Stomach (tissue), 19 donors: ENCODE results near the gene CCDC59. TPM values are rescaled to one million over a fixed set of nuclear protein-coding genes. Genes with fewer than 3 reads are reported as not detected.

Source experiments
- DNase-seq, 2 donors: peaks; one replicate each; pipeline versions ENCODE4 v3.0.0 to v3.0.0-alpha.2; 2013 to 2019
- H3K27ac ChIP-seq, 5 donors: fragments of 200-600 bp in 4 of 5; sonication (generic) in 4 of 5; one replicate each; pipeline ENCODE4 v1.5.1; 2013 to 2019; ENCODE audit warnings: mild to moderate bottlenecking in 1 of 5, moderate library complexity in 1 of 5
- H3K27me3 ChIP-seq, 3 donors: fragments of 200-600 bp; sonication (generic); one replicate each; pipeline ENCODE4 v1.5.1; 2017 to 2019; ENCODE audit warnings: mixed run types in 1 of 3
- H3K36me3 ChIP-seq, 4 donors: fragments of 200-600 bp; sonication (generic); 1 replicate in 3 of 4; 2 replicates in 1 of 4; pipeline ENCODE4 v1.5.1; 2016 to 2019
- H3K4me1 ChIP-seq, 4 donors: fragments of 200-600 bp; sonication (generic); one replicate each; pipeline ENCODE4 v1.5.1; 2016 to 2019
- H3K4me3 ChIP-seq, 4 donors: fragments of 200-600 bp; sonication (generic) in 3 of 4; one replicate each; pipeline ENCODE4 v1.5.1; 2016 to 2019; ENCODE audit warnings: mild to moderate bottlenecking in 1 of 4
- H3K9me3 ChIP-seq, 4 donors: fragments of 200-600 bp; sonication (generic); one replicate each; pipeline ENCODE4 v1.5.1; 2016 to 2019
- EP300 ChIP-seq: sonication (generic); formaldehyde crosslinking; IDR thresholded peaks from one replicate; pipeline ENCODE4 v1.6.1; 2017; ENCODE audit warnings: antibody characterized with exemption
- POLR2A ChIP-seq, 4 donors: fragments of 450-650 bp; IDR thresholded peaks; one replicate each; pipeline ENCODE4 v1.6.1; 2016; ENCODE audit warnings: antibody characterized with exemption in 4 of 4, control low read depth in 2 of 4, mild to moderate bottlenecking in 1 of 4, moderate library complexity in 1 of 4
- POLR2AphosphoS5 ChIP-seq, 3 donors: sonication (generic); formaldehyde crosslinking; IDR thresholded peaks; one replicate each; pipeline ENCODE4 v1.6.1; 2016; ENCODE audit warnings: antibody characterized with exemption in 3 of 3
- WGBS, 5 donors: extraction: QIAGEN DNeasy Blood & Tissue Kit in 3 of 5; methylation state at CpG; one replicate each; pipeline versions ENCODE4 v1.1.5 to v1.1.7; 2013 to 2018; 5-methylcytosine and 5-hydroxymethylcytosine counted together
- intact Hi-C: fragments of 100-400 bp; cut with DNase I; formaldehyde crosslinking; loops from one replicate; pipeline ENCODE4 v1.15.1; 2023; ENCODE audit warnings: low total_unique reads
- long read RNA-seq, 10 donors: transcript quantifications; one replicate each; lab custom pipeline, GENCODE V29; 2026
- polyA plus RNA-seq, 3 donors: library from polyadenylated mRNA; stranded (reverse); fragments of 200-250 nt; gene quantifications; one replicate each; pipeline ENCODE4 v1.2.3, GENCODE V29; 2013
- total RNA-seq, 5 donors: library from RNA; depleted of rRNA; stranded (reverse); fragments of >200 nt; gene quantifications; one replicate each; pipeline versions ENCODE4 v1.1.0 to v1.2.3, GENCODE V29; 2014 to 2016
- TF ChIP-seq, protein P1 (sequence below), 7 experiments: fragments of 450-650 bp in 4 of 7; fragments of 200-600 bp in 3 of 7; sonication (generic) in 3 of 7; IDR thresholded peaks; one replicate each; pipeline ENCODE4 v1.5.1; 2016 to 2019; ENCODE audit warnings: antibody characterized with exemption in 7 of 7, control low read depth in 2 of 7, mild to moderate bottlenecking in 1 of 7
- donor health status: healthy with polysubstance abuse.
- donor health status: Bipolar disorder and iron deficiency.
- donor health status: healthy.

Gene CCDC59, protein sequence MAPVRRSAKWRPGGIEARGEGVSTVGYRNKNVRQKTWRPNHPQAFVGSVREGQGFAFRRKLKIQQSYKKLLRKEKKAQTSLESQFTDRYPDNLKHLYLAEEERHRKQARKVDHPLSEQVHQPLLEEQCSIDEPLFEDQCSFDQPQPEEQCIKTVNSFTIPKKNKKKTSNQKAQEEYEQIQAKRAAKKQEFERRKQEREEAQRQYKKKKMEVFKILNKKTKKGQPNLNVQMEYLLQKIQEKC
- total RNA-seq (10 to 100 TPM; 19.4 to 75.3 (median 43.9) TPM), polyA plus RNA-seq (10 to 100 TPM; 40.0 to 59.3 (median 51.9) TPM)
- long read RNA-seq, donor 1, partial matches to known transcripts = 0 of 2 reads
- long read RNA-seq, donor 1, other reads (novel, unspliced or antisense) = 0 of 2 reads
- long read RNA-seq, donor 2, transcript CCDC59-203 (4 exons, 984 nt) = major isoform, 5 of 12 reads
- long read RNA-seq, donor 2, transcript CCDC59-201 (4 exons, 1,983 nt) = major isoform, 5 of 12 reads
- long read RNA-seq, donor 2, partial matches to known transcripts = 0 of 12 reads
- long read RNA-seq, donor 2, other reads (novel, unspliced or antisense) = 0 of 12 reads
- long read RNA-seq, donor 3, partial matches to known transcripts = 0 of 11 reads
- long read RNA-seq, donor 3, other reads (novel, unspliced or antisense) = 0 of 11 reads
- long read RNA-seq, donor 4, partial matches to known transcripts = 0 of 4 reads
- long read RNA-seq, donor 4, other reads (novel, unspliced or antisense) = 0 of 4 reads
- long read RNA-seq, donor 5, transcript CCDC59-201 (4 exons, 1,983 nt) = major isoform, 5 of 9 reads
- long read RNA-seq, donor 5, partial matches to known transcripts = 0 of 9 reads
- long read RNA-seq, donor 5, other reads (novel, unspliced or antisense) = 0 of 9 reads
- long read RNA-seq, donor 6, transcript CCDC59-201 (4 exons, 1,983 nt) = major isoform, 6 of 18 reads
- long read RNA-seq, donor 6, transcript CCDC59-203 (4 exons, 984 nt) = major isoform, 6 of 18 reads
- long read RNA-seq, donor 6, partial matches to known transcripts = 0 of 18 reads
- long read RNA-seq, donor 6, other reads (novel, unspliced or antisense) = 0 of 18 reads
- long read RNA-seq, donor 7, partial matches to known transcripts = 0 of 8 reads
- long read RNA-seq, donor 7, other reads (novel, unspliced or antisense) = 0 of 8 reads
- long read RNA-seq, donor 8, partial matches to known transcripts = 0 of 16 reads
- long read RNA-seq, donor 8, other reads (novel, unspliced or antisense) = 0 of 16 reads
- long read RNA-seq, donor 9, transcript CCDC59-201 (4 exons, 1,983 nt) = major isoform, 5 of 14 reads
- long read RNA-seq, donor 9, partial matches to known transcripts = 0 of 14 reads
- long read RNA-seq, donor 9, other reads (novel, unspliced or antisense) = 0 of 14 reads
- long read RNA-seq, donor 10, partial matches to known transcripts = 0 of 3 reads
- long read RNA-seq, donor 10, other reads (novel, unspliced or antisense) = 0 of 3 reads

DNA sequence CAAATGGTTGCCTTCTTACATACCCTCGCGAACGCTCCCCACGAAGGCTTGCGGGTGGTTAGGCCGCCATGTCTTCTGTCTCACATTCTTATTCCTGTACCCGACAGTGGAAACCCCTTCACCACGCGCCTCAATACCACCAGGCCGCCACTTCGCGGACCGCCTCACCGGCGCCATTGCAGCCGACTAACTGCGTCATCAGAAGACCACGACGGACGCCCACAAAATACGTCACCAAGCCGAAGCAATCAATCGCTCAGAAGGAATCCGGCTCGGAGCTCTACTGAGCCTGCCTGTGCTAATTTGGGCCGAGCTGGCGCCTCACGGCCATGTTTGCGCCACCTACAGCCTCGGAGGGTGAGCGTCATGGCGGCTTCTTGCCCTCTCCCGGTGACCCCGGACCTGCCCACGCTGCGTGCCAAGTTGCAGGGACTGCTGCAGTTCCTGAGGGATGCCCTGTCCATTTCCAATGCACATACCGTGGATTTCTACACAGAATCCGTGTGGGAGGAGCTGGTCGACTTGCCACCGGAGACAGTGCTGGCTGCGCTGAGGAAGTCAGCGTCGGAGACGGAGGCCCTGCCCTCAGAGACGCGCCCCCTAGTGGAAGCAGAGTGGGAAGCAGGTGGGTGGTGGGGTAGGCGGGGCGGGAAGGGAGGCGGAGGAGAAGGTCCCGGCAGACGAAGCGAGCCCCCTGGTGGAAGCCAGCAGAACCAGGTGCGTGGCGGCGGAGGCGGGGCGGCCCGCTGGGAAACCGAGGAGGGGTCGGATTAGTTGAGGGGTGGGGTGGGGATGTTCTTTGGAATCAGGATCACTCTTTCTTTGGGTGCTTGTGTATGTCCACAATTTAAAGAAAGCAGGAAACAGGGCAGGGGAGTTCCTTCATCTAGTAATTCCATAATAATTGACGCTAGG lies at the start of gene CCDC59, which contains the start of gene METTL25:
Gene CCDC59 (minus strand): TSS at position 188 of the 915 bp plus-strand sequence. CDS start 11 bp downstream, at position 177.
Gene METTL25 (plus strand): TSS at position 330 of the 915 bp plus-strand sequence. CDS start 37 bp downstream, at position 367.
- TF ChIP-seq EP300 = no peak
- TF ChIP-seq, protein P1, sequence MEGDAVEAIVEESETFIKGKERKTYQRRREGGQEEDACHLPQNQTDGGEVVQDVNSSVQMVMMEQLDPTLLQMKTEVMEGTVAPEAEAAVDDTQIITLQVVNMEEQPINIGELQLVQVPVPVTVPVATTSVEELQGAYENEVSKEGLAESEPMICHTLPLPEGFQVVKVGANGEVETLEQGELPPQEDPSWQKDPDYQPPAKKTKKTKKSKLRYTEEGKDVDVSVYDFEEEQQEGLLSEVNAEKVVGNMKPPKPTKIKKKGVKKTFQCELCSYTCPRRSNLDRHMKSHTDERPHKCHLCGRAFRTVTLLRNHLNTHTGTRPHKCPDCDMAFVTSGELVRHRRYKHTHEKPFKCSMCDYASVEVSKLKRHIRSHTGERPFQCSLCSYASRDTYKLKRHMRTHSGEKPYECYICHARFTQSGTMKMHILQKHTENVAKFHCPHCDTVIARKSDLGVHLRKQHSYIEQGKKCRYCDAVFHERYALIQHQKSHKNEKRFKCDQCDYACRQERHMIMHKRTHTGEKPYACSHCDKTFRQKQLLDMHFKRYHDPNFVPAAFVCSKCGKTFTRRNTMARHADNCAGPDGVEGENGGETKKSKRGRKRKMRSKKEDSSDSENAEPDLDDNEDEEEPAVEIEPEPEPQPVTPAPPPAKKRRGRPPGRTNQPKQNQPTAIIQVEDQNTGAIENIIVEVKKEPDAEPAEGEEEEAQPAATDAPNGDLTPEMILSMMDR (IDR thresholded peaks at IDR 0.05) = peak in 5 of 7 experiments; percentile 98 to 100 (median 99)
- TF ChIP-seq POLR2AphosphoS5 (IDR thresholded peaks at IDR 0.05) = peak; percentile 86 to 97 (median 95)
- TF ChIP-seq POLR2A (IDR thresholded peaks at IDR 0.05) = peak in 2 of 4 donors; percentile 18 to 44
- H3K4me3 ChIP-seq = peak within 1 kb of the TSS; percentile 76 to 93 (median 88)
- H3K4me1 ChIP-seq = peaks cover 34 to 66% (median 47%) of the 10 kb centered on the region in 4 donors
- peak within 1 kb of the TSS; percentile 93 to 98 (median 95) for H3K27ac ChIP-seq
- WGBS, 5 donors = 0 to 1% (median 0%) methylated on average over 60 to 61 of the region's 61 CpGs
- intact Hi-C loops = no loop called here
- H3K36me3 ChIP-seq = peaks cover 13 to 34% (median 30%) of the 10 kb centered on the region in 4 donors
- no peaks in the 10 kb centered on the region for H3K27me3 ChIP-seq
- no peaks in the 10 kb centered on the region for H3K9me3 ChIP-seq
- peak; percentile 97 to 99 for DNase-seq

DNA sequence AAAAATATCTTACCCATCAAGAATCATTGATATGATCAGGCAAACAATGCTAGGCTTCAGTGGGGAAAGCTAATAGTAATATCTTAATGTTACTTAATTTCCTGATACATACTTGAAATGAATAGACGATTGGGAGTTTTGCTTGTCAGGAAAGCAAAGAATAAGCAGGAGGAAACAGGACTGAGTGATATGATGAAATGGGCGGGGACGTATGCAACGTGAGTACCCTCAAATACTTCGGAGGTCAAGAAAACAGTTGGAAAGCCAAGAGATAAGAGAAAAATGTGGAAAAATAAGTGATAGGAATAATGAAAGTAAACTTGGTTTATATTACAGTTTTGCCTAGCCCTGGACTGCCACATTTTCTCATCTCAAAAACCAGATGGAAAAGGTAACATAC lies 49.3 kb upstream of the CCDC59 start:
- peak overlapping the region in 1 of 5 donors; percentile 61 for H3K27ac ChIP-seq
- no peaks in the 10 kb centered on the region for H3K9me3 ChIP-seq
- H3K4me1 ChIP-seq = no peaks in the 10 kb centered on the region
- peaks cover 0 to 10% (median 6%) of the 10 kb centered on the region in 4 donors for H3K36me3 ChIP-seq
- intact Hi-C loops = no loop called here
- H3K27me3 ChIP-seq = no peaks in the 10 kb centered on the region
- TF ChIP-seq EP300 (no peak), POLR2A (IDR thresholded peaks at IDR 0.05) (no peak), POLR2AphosphoS5 (IDR thresholded peaks at IDR 0.05) (no peak)
- TF ChIP-seq, protein P1 (IDR thresholded peaks at IDR 0.05) = no peak
- no peak for DNase-seq
- WGBS, 5 donors = 28 to 50% (median 49%) methylated on average over 5 of the region's 5 CpGs
- H3K4me3 ChIP-seq = no peak overlapping the region

DNA sequence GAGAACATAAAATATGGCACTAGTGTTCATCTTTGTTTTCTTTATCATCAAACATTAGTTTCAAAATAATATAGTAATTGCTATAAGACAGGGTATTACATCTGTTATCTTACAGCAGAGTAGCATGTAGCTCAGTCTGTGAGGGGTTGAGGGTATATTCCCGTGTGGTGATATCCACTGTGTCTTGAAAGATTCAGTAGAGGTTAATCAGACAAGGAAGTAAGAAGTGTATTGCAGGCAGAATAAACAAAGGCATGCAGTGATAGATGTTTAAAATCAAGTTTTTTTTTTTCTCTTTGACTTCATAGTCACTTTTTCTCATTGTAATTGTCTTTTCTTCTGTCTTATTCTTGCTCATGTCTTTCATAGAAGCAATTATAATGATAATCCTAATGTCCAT lies 48.5 kb upstream of the CCDC59 start:
- DNase-seq = no peak
- intact Hi-C loops = no loop called here
- Histone ChIP-seq H3K9me3 (no peaks in the 10 kb centered on the region), H3K27me3 (no peaks in the 10 kb centered on the region), H3K4me3 (no peak overlapping the region), H3K27ac (no peak overlapping the region), H3K4me1 (no peaks in the 10 kb centered on the region), H3K36me3 (peaks cover 0 to 10% (median 6%) of the 10 kb centered on the region in 4 donors)
- TF ChIP-seq POLR2A (IDR thresholded peaks at IDR 0.05) (no peak), EP300 (no peak), POLR2AphosphoS5 (IDR thresholded peaks at IDR 0.05) (no peak)
- TF ChIP-seq, protein P1 (IDR thresholded peaks at IDR 0.05) = no peak
- 33 to 64% (median 41%) methylated on average over 1 of the region's 1 CpG for WGBS, 5 donors
